Limb (tissue), 2 donors: ENCODE data around the gene STK33.

Source experiments
- DNase-seq, 2 donors: peaks; one replicate each; pipeline ENCODE4 v3.0.0-alpha.2; 2016; ENCODE audit errors: extremely low spot score in 2 of 2

STK33 gene

GRCh38 chr11:8603696-8604077, 9.7 kb upstream of the STK33 start:
- no peak for DNase-seq

GRCh38 chr11:8601376-8602133, 7.5 kb upstream of the STK33 start:
- no peak for DNase-seq

- DNase-seq = no peak
Observed at GRCh38 chr11:8598506-8598905, 4.5 kb upstream of the STK33 start.

GRCh38 chr11:8597182-8597581, 3.2 kb upstream of the STK33 start:
- DNase-seq = no peak

- DNase-seq = no peak
Observed at GRCh38 chr11:8596504-8597046, 2.5 kb upstream of the STK33 start.

GRCh38 chr11:8593455-8593854, 573 bp downstream of the STK33 start:
- DNase-seq = no peak

- no peak for DNase-seq
Observed at GRCh38 chr11:8587915-8588314, 6.1 kb downstream of the STK33 start.

GRCh38 chr11:8586805-8587204, 7.2 kb downstream of the STK33 start:
- DNase-seq = no peak

GRCh38 chr11:8586184-8586583, 7.8 kb downstream of the STK33 start:
- DNase-seq = no peak

GRCh38 chr11:8584511-8584910, 9.5 kb downstream of the STK33 start:
- no peak for DNase-seq

GRCh38 chr11:8584082-8584481, 9.9 kb downstream of the STK33 start:
- DNase-seq = no peak

- DNase-seq = no peak
Observed at GRCh38 chr11:8581300-8581699, 12.7 kb downstream of the STK33 start.

- no peak for DNase-seq
Observed at GRCh38 chr11:8577791-8578581, 16.0 kb downstream of the STK33 start.

GRCh38 chr11:8574798-8575197, 19.2 kb downstream of the STK33 start:
- no peak for DNase-seq

GRCh38 chr11:8573777-8574176, 20.3 kb downstream of the STK33 start:
- DNase-seq = no peak

- DNase-seq = no peak
Observed at GRCh38 chr11:8567602-8568198, 26.3 kb downstream of the STK33 start.

- DNase-seq = peak; percentile 27 to 70
Observed at GRCh38 chr11:8566613-8567210, 27.3 kb downstream of the STK33 start.

- DNase-seq = no peak
Observed at GRCh38 chr11:8564526-8564925, 29.5 kb downstream of the STK33 start.

GRCh38 chr11:8561461-8561860, 32.6 kb downstream of the STK33 start:
- DNase-seq = no peak

- no peak for DNase-seq
Observed at GRCh38 chr11:8558436-8558835, 35.6 kb downstream of the STK33 start.

GRCh38 chr11:8545698-8546366, 48.2 kb downstream of the STK33 start:
- no peak for DNase-seq
